Subcutaneous abdominal adipose tissue (tissue), 5 donors: ENCODE measurements around the gene CRTC3.
A peak's percentile ranks its signal among the peaks of the same experiment; 100 is the strongest.

Experiments
- H3K27ac ChIP-seq: one replicate; pipeline ENCODE4 v1.7.0; 2013; ENCODE audit warnings: low read depth, mild to moderate bottlenecking, inconsistent platforms, low read length, moderate library complexity
- H3K27me3 ChIP-seq, 5 donors: one replicate each; pipeline ENCODE4 v1.7.0; 2013; ENCODE audit warnings: low read length in 5 of 5, inconsistent platforms in 1 of 5; ENCODE audit not compliant: control insufficient read depth in 5 of 5, insufficient read depth in 4 of 5
- H3K36me3 ChIP-seq, 5 donors: one replicate each; pipeline ENCODE4 v1.7.0; 2013; ENCODE audit warnings: low read length in 5 of 5; ENCODE audit not compliant: control insufficient read depth in 5 of 5, insufficient read depth in 5 of 5
- H3K4me1 ChIP-seq, 5 donors: one replicate each; pipeline ENCODE4 v1.7.0; 2013; ENCODE audit warnings: low read length in 5 of 5, mild to moderate bottlenecking in 3 of 5, moderate library complexity in 1 of 5; ENCODE audit not compliant: control insufficient read depth in 5 of 5, insufficient read depth in 5 of 5
- H3K4me3 ChIP-seq, 5 donors: one replicate each; pipeline ENCODE4 v1.7.0; 2013; ENCODE audit warnings: low read length in 5 of 5, low read depth in 1 of 5
- H3K9ac ChIP-seq, 5 donors: one replicate each; pipeline ENCODE4 v1.7.0; 2013; ENCODE audit warnings: low read length in 5 of 5, mild to moderate bottlenecking in 4 of 5, moderate library complexity in 3 of 5
- H3K9me3 ChIP-seq, 5 donors: one replicate each; pipeline ENCODE4 v1.7.0; 2013; ENCODE audit warnings: low read length in 5 of 5; ENCODE audit not compliant: control insufficient read depth in 5 of 5
- donor health status: healthy.
- donor health status: healthy.
- donor health status: healthy.
- donor health status: healthy.
- donor health status: healthy.

The CRTC3 gene

GRCh38 chr15:90529371-90530249 lies at the start of gene CRTC3:
Gene CRTC3 (plus strand): TSS chr15:90529923. CDS start chr15:90530072, 149 bp downstream.
- H3K9me3 ChIP-seq, result no peaks in the 10 kb centered on the region
- H3K4me3 ChIP-seq, result peak within 1 kb of the TSS; percentile 82 to 90 (median 90)
- peaks cover 0 to 34% (median 19%) of the 10 kb centered on the region in 5 donors for H3K4me1 ChIP-seq
- no peaks in the 10 kb centered on the region for H3K27me3 ChIP-seq
- H3K9ac ChIP-seq, result peak within 1 kb of the TSS; percentile 63 to 96 (median 89)
- no peaks in the 10 kb centered on the region for H3K36me3 ChIP-seq
- H3K27ac ChIP-seq, result peak within 1 kb of the TSS; percentile 85

GRCh38 chr15:90481023-90481422 lies 48.7 kb upstream of the CRTC3 start:
- no peak overlapping the region for H3K9ac ChIP-seq
- no peak overlapping the region for H3K4me3 ChIP-seq
- H3K27ac ChIP-seq, result no peak overlapping the region
- H3K4me1 ChIP-seq, result no peaks in the 10 kb centered on the region
- no peaks in the 10 kb centered on the region for H3K9me3 ChIP-seq
- peaks cover 47 to 98% (median 90%) of the 10 kb centered on the region in 5 donors for H3K36me3 ChIP-seq
- no peaks in the 10 kb centered on the region for H3K27me3 ChIP-seq

- H3K36me3 ChIP-seq, result peaks cover 50 to 98% (median 90%) of the 10 kb centered on the region in 5 donors
- H3K4me3 ChIP-seq, result no peak overlapping the region
- H3K4me1 ChIP-seq, result no peaks in the 10 kb centered on the region
- H3K9me3 ChIP-seq, result no peaks in the 10 kb centered on the region
- no peak overlapping the region for H3K27ac ChIP-seq
- no peaks in the 10 kb centered on the region for H3K27me3 ChIP-seq
- no peak overlapping the region for H3K9ac ChIP-seq
These were observed 47.4 kb upstream of the CRTC3 start for GRCh38 chr15:90482124-90483011.

- Histone ChIP-seq H3K27ac (no peak overlapping the region), H3K4me3 (no peak overlapping the region), H3K9me3 (no peaks in the 10 kb centered on the region), H3K4me1 (no peaks in the 10 kb centered on the region), H3K27me3 (no peaks in the 10 kb centered on the region), H3K36me3 (peaks cover 50 to 98% (median 90%) of the 10 kb centered on the region in 5 donors), H3K9ac (no peak overlapping the region)
These were observed 46.8 kb upstream of the CRTC3 start for GRCh38 chr15:90483012-90483307.

GRCh38 chr15:90483637-90484036 lies 46.1 kb upstream of the CRTC3 start:
- no peak overlapping the region for H3K9ac ChIP-seq
- no peak overlapping the region for H3K27ac ChIP-seq
- peaks cover 49 to 96% (median 86%) of the 10 kb centered on the region in 5 donors for H3K36me3 ChIP-seq

GRCh38 chr15:90487186-90487585 lies 42.5 kb upstream of the CRTC3 start:
- Histone ChIP-seq H3K36me3 (peaks cover 54 to 96% (median 92%) of the 10 kb centered on the region in 5 donors), H3K4me1 (no peaks in the 10 kb centered on the region), H3K4me3 (no peak overlapping the region), H3K27me3 (no peaks in the 10 kb centered on the region), H3K9me3 (no peaks in the 10 kb centered on the region), H3K27ac (no peak overlapping the region), H3K9ac (no peak overlapping the region)

More at GRCh38 chr15:90483637-90484036, 46.1 kb upstream of the CRTC3 start:
- no peaks in the 10 kb centered on the region for H3K4me1 ChIP-seq
- H3K4me3 ChIP-seq, result no peak overlapping the region
- H3K27me3 ChIP-seq, result no peaks in the 10 kb centered on the region
- H3K9me3 ChIP-seq, result no peaks in the 10 kb centered on the region

GRCh38 chr15:90489514-90489913 lies 40.2 kb upstream of the CRTC3 start:
- Histone ChIP-seq H3K9me3 (no peaks in the 10 kb centered on the region), H3K27ac (no peak overlapping the region), H3K36me3 (peaks cover 52 to 96% (median 93%) of the 10 kb centered on the region in 5 donors), H3K27me3 (no peaks in the 10 kb centered on the region), H3K9ac (no peak overlapping the region), H3K4me1 (no peaks in the 10 kb centered on the region), H3K4me3 (no peak overlapping the region)

GRCh38 chr15:90489944-90490343 lies 39.8 kb upstream of the CRTC3 start:
- Histone ChIP-seq H3K9ac (no peak overlapping the region), H3K4me1 (no peaks in the 10 kb centered on the region), H3K36me3 (peaks cover 55 to 96% (median 92%) of the 10 kb centered on the region in 5 donors), H3K4me3 (no peak overlapping the region), H3K27me3 (no peaks in the 10 kb centered on the region), H3K9me3 (no peaks in the 10 kb centered on the region), H3K27ac (no peak overlapping the region)

- H3K4me3 ChIP-seq, result no peak overlapping the region
- H3K9ac ChIP-seq, result no peak overlapping the region
- no peaks in the 10 kb centered on the region for H3K27me3 ChIP-seq
- no peak overlapping the region for H3K27ac ChIP-seq
- no peaks in the 10 kb centered on the region for H3K9me3 ChIP-seq
- peaks cover 46 to 89% (median 84%) of the 10 kb centered on the region in 5 donors for H3K36me3 ChIP-seq
- H3K4me1 ChIP-seq, result peaks cover 0 to 6% (median 3%) of the 10 kb centered on the region in 5 donors
These were observed 36.1 kb upstream of the CRTC3 start for GRCh38 chr15:90493647-90494046.

- Histone ChIP-seq H3K9ac (no peak overlapping the region), H3K9me3 (no peaks in the 10 kb centered on the region), H3K27me3 (no peaks in the 10 kb centered on the region), H3K4me1 (peaks cover 0 to 6% (median 3%) of the 10 kb centered on the region in 5 donors), H3K4me3 (no peak overlapping the region), H3K36me3 (peaks cover 52 to 91% (median 84%) of the 10 kb centered on the region in 5 donors), H3K27ac (no peak overlapping the region)
These were observed 34.7 kb upstream of the CRTC3 start for GRCh38 chr15:90495067-90495466.
